Activated CD8-positive, alpha-beta memory T cell treated with anti-CD3 and anti-CD28 coated beads for 4 hours (primary cell): Measurements from ENCODE around the gene MFSD12.

Experiments
- DNase-seq, 2 donors: peaks; one replicate each; pipeline ENCODE4 v3.0.0-alpha.2; 2020; ENCODE audit warnings: low read depth in 2 of 2

The MFSD12 gene

DNA sequence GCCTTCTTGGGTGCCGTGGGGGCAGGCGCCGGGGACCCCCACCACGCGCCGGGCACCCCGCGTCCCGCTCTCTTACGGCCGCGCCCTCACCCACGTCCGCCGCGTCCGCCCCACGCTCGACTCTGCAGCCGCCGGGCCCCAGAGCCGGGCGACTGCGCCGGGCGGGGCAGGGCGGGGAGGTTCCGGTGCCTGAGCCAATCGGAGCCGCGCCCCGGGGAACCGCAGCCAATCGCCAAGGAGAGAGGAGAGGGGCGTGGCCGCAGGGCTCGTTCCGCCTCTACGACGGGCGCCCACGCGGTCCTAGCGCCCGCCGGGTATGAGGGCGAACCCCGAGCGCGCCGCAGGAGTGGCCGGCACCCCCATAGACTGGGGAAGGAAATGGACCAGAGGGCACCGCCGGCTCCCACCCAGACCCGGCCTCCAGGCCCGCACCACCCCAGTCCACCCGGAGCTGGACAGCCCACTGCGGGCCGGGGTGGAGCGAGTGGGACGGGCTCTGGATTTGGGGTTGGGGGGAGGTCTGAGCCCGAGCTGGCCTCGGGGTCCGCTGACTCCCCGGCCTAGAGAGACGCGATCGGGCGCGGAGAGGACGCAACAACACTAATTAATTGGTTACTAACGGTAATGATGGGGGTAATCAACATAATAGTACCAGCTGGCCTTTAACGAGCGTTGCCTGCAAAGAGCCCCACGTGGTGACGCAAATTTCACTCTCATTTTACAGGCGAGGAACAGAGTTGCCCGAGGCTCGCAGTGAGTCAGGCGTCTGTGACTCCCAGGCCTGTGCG, at the start of gene MFSD12:
MFSD12 (minus strand) TSS at position 126 of the 788 bp plus-strand sequence. CDS start 183 bp downstream, outside the sequence.
- peak; percentile 89 for DNase-seq

DNA sequence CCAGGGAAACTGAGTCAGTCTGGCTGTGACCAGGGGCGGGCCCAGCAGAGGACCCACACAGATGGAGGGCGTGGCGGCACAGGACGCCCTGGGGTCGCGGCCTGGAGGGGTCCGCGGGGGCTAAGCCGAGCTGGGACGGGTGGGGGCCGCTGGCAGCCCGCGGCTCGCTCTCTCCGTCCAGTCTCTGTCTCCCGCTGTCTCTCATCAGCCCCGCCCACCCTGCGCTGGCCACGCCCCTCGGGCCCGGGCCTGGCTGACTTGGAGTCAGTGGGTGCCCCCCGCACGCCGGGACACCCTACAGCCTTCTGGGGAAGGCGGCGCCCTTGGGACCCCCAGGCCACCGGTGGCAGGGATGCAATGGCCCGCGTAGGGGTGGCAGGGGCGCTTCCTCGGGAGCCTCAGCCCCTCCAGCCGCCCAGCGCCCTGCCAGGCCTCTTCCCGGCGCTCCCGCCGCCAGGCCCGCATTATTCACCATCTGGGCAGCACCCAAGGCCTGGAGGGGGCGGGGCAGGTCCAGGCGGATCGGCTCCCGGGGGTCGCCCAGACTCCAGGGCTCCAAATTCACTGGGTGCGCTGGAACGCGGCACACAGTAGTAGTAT, 49.4 kb upstream of the MFSD12 start, which contains the start of gene TBXA2R:
TBXA2R (minus strand) TSS at position 186 of the 600 bp plus-strand sequence. CDS start 6,241 bp downstream, outside the sequence.
- DNase-seq = peak in 1 of 2 donors; percentile 48

GRCh38 chr19:3606174-3606689, 48.8 kb upstream of the MFSD12 start:
- DNase-seq = no peak

DNA sequence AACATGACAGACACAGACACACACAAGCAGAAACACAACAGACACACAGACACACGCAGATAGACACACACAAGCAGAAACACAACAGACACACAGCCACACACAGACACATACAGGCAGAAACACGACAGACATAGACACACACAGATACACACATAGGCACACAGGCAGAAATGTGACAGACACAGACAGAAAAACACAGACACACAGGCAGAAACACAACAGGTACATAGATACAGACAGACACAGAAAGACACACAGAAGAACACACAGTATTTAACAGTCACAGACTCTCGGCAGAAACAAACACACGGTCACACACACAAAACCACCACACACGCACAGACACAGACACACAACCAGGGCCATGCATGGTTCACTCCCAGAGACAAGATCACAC, 48.4 kb upstream of the MFSD12 start:
- no peak for DNase-seq

DNA sequence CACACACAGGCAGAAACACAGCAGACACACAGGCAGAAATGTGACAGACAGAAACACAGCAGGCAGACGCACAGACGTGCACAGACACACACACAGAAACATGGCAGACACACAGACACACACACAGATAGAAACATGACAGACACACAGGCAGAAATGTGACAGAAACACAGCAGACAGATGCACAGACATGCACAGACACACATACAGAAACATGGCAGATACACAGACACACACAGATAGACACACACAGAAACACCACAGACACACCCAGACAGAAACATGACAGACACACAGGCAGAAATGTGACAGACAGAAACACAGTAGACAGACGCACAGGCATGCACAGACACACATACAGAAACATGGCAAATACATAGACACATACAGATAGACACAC, 48.0 kb upstream of the MFSD12 start:
- DNase-seq = no peak

DNA sequence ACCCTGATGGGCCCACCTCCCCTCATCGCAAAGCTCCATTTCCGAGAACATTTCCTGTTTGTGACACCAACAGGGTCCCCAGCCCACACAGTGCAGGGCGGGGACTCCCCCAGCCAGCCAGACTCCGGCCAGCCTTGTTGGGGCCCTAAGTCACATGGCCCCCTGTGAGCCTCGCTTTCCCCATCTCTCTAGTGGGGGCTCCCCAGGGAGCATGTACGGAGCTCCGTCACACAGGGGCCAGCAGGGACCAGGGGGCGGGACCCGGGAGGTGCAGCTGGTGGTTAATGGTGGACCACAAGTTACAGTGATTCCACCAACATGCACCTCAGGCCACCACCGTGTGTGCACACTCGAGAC, 47.6 kb upstream of the MFSD12 start:
- DNase-seq = no peak

- DNase-seq = no peak
Measured at GRCh38 chr19:3604227-3604986, 47.0 kb upstream of the MFSD12 start.

DNA sequence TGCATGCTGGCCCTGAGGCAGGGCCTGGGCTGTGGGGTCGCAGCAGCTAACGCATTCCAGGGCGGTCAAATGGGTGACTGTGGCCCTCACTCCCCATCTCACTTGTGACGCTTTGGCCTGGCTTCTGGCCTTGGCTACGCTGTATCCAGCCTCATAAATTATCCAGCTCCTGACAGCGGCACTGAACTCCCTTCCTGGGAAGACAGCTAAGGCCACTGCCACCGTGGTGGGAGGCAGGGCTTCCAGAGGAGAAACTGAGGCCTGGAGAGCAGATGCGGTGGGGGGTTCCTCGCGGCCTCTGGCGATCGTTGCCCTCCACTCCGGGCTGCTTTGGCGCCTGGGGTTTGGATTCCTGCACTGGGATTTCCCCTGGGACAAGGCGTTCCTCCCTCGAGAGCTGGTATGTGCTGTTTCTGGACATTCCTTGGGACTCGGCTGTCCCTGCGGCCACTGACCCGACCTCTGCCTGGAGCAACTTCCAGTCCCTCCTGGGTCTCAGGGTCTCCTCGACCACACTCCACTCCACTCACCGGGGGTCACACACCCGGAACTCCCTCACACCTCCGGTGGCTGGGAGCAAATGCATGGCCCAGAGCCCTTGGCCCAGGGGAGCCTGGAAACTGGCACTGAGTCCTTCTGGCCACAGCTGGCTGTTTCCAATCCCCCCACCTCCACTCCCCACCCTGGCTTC, 45.9 kb upstream of the MFSD12 start:
- DNase-seq = no peak

- no peak for DNase-seq
Measured at GRCh38 chr19:3601021-3601420, 43.6 kb upstream of the MFSD12 start.

DNA sequence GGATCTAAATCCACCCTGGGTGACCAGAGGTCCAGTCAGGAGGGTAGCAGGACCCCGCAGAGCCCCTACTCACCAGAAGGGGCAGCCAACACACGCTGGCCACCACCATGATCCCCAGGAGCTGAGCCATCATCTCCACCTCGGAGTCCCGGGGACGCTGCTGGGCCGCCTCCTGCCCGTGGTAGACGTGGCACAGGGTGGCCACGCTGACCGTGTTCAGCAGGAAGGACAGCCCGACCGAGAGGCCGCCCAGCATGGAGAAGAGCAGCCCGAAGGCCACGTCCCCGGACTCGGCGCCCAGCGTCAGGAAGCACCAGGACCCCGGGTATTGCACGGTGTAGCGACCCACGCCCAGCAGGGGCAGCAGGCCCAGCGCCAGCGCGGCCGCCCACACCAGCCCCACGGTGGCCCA, 42.4 kb upstream of the MFSD12 start:
- DNase-seq = no peak

DNA sequence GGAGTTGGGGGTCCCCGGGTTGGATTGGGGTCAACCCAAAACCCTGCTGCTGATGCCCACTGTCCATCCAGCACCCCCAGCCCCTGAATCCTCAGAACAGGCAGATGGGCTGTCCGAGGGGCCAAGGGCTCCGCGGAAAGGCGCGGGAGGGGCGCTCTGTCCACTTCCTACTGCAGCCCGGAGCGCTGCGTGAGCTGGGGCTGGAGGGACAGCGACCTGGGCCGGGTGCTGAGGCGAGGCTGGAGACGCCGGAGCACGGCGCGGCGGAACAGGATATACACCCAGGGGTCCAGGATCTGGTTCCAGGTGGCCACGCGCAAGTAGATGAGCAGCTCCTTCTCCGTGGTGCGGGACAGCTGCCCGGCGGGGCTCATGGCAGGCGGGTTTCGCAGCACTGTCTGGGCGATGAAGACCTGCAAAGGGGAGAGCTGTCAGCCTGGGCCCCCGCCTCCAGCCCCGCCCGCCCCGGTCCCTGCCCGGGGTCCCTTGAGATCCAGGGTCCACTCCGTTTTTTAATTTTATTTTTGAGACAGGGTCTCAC, 38.2 kb upstream of the MFSD12 start:
- no peak for DNase-seq

- DNase-seq = no peak
Measured at GRCh38 chr19:3593156-3593555, 35.8 kb upstream of the MFSD12 start.

DNA sequence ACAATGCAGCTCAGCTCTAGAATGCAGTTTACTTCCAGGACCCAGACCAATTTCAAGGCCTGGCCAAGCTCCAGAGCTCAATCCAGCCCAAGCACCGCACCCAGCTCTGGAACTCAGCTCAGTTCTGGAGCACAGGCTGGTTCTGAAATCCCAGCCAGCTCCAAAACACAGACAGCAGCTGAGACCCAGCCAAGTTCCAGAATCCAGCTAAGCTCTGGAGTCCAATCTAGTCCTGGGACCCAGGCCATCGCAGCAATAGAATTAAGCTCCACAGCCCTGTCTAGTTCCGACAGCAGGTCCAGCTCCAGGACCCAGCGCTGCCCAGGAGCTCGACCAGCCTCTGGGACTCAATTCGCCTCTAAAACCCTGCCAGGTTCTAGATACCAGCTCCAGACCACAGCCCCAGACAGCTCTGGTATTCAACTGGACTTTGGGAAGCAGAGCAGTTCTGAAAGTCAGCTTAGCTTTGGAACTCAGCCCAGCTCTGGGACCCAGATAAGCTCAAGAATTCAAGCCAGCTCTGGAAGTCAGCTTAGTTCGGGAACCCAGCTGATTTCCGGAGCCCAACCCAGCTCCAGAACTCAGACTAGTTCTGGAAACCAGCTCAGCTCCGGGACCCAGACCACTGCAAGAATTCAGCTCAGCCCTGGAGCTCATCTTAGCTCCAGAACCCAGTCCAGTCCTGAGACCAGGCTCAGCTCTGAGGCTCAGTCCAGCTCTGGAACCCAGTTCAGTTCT, 34.7 kb upstream of the MFSD12 start:
- DNase-seq = no peak

GRCh38 chr19:3590991-3591659, 33.7 kb upstream of the MFSD12 start:
- DNase-seq = no peak

- no peak for DNase-seq
Measured at GRCh38 chr19:3589949-3590348, 32.6 kb upstream of the MFSD12 start.

GRCh38 chr19:3589439-3589838, 32.1 kb upstream of the MFSD12 start:
- no peak for DNase-seq

DNA sequence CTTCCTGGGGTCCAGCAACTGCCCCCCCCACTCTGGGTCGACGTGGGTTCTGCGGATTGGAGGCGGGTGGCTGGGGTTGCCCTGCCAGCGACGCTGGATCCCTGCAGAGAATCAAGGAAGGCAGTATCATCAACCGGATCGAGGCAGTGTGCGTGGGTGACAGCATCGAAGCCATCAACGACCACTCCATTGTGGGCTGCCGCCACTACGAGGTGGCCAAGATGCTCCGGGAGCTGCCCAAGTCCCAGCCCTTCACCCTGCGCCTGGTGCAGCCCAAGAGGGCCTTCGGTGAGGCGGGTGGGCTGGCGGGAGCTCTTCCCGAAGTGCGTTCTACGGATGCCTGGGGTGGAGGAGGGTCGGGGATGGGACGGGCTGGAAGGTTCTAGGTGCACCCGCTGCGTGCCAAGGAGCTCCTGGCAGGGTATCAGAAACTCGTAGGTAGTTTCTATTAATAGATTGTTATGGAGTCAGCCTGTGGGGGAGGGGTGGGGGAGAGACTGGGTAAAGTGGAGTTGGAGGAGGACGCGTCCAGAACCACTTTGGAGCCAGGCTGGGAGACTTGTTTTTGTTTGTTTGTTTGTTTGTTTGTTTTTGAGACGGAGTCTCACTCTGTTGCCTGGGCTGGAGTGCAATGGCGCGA, 29.4 kb upstream of the MFSD12 start:
- no peak for DNase-seq

DNA sequence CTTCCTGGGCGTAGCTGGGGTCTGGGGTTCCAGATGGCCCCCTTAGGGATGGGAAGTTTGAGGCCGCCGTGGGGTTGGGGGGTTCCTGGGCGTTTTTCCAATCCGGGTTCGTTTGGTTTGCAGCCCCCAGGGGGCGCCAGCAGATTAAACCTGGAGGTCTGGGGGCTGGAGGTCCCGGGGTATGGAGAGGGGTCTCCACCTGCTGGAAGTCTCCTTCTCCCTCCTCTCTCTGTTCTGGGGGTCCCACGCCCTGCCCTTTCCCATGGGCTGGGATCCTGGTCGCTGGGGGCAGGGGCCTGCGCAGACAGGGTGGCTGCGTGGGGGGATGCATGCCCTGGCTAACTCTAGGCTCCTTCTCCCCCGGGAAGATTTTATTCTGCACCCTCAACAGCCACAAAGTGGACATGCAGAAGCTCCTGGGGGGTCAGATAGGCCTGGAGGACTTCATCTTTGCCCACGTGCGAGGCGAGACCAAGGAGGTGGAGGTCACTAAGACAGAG, 28.8 kb upstream of the MFSD12 start:
- no peak for DNase-seq

DNA sequence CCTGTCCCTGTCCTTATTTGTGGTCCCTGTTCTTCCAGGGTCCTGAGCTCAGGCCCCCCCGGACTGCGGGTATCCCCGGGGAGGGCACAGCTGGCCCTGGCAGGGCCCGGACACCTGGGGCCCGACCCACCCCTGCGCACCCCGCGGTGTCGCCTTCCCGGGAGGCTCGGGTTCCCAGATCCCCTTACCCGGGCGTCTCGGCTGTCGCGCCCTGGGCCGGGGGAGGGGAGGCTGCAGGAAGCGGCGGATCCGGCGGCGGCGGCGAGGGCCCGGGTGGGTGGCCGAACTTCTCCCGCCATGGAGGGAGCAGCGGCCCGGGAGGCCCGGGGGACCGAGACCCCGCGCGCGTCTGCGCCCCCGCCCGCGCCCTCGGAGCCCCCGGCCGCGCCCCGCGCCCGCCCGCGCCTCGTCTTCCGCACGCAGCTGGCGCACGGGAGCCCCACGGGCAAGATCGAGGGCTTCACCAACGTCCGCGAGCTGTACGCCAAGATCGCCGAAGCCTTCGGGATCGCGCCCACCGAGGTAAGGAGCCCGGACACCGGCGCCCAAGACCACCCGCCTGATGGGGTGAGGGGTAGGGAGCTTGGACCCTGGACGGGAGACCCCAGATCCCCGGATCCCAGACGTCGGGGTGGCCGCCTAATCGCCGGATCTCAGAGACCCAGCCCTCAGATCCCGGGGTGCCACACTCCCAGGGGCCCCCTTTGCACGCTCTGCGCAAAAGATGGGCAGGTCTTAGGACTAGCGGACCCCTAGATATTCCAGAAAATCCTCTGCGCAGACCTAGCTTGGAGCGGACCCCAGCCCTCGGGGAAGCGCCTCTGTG, 28.1 kb upstream of the MFSD12 start, which contains the start of gene GIPC3:
GIPC3 (plus strand) TSS at position 178 of the 826 bp plus-strand sequence; CDS start at position 298, 120 bp downstream.
- no peak for DNase-seq
